ENCODE measurements around the gene NEK6.

The NEK6 gene

GRCh38 chr9:124261736-124262648, 4.2 kb downstream of the NEK6 start:
- no peak for DNase-seq (ENCODE audit: low read depth)

DNA sequence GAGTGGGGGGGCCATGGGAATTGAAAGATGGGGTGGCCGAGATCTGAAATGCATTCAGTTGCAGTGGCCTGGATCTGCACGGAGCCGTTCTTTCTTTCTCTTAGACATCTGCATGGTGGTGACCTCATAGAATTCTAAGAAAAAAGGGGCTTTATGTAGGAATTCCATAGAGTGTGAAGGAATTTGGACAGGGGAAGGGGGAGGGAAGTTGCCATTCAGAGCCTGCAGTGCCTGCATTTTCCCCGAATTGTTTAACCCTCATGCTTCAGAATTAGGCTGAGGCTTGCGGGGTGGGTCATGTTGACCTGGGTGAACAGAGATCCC, 4.9 kb downstream of the NEK6 start:
- DNase-seq (ENCODE audit: low read depth): no peak

DNA sequence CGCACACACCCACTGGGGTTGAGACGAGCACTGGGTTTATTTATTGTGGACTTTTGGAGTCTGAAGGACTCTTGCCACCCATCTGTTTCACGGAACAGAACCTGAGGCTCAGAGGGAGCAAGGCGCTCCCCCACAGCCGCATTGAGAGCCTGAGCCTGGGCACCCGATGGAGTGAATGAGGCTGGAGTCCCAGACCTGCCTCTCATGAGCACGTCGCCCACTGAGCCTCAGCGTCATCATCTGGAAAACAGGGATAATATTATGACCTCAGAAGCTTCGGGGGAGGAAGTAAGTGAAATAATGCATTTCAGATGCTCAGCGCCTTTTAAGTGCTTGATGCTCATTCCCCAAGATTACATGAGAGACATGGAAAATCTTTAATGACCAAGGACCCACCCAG, 5.5 kb downstream of the NEK6 start:
- DNase-seq (ENCODE audit: low read depth): no peak

DNA sequence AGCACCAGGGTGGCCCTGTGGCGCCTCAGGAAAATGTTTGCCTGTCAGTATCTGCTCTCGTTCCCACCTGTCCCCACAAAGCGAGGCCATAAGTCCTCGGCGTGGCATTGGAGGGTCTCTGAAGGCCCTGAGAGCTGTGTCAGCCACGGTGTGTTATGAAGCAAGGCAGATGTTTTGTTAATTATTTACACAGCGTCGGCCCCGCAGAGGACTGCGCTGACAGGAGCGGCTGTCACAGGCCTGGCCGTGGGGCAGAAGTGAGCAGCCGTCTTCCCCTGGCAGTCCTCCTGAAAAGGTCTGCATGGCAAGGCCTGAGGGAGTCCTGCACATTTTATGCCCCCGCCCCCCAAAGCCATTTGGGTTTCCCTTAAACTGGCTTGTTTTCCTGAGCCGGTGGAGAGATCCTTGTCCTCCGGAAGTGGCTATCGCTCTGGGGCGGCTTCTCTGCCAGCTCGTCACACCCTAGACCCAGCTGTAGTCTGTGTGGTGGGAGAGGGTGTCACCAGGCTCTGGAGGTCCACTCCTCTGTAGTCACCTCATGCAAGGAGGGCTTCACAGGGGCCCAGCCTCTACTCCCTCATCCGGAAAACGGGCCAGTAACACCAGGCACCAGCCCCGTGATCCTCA, 6.2 kb downstream of the NEK6 start:
- no peak for DNase-seq (ENCODE audit: low read depth)

GRCh38 chr9:124264823-124265233, 7.1 kb downstream of the NEK6 start:
- peak; percentile 73 for DNase-seq (ENCODE audit: low read depth)

DNA sequence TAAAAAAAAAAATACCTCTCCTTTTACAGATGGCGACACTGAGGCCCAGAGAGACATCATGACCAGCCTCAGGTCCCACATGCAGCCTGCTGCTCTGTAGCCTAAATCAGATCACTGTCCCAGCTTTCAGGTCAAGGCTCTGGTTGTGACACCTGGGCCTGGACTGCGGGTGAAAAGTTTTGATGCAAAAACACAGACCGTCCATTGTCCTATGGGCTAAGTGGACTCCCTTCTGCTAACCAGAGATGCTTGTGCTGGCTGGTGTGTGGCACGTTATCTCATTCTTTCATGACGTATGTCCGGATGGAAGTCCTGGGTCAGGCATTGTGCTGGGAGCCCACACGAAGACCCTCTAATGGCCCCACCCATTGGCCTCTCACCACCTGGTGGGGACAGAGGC, 7.8 kb downstream of the NEK6 start:
- DNase-seq (ENCODE audit: low read depth): no peak

GRCh38 chr9:124266139-124266825, 8.5 kb downstream of the NEK6 start:
- peak; percentile 87 for DNase-seq (ENCODE audit: low read depth)

GRCh38 chr9:124266826-124267201, 9.1 kb downstream of the NEK6 start:
- DNase-seq (ENCODE audit: low read depth): no peak

DNA sequence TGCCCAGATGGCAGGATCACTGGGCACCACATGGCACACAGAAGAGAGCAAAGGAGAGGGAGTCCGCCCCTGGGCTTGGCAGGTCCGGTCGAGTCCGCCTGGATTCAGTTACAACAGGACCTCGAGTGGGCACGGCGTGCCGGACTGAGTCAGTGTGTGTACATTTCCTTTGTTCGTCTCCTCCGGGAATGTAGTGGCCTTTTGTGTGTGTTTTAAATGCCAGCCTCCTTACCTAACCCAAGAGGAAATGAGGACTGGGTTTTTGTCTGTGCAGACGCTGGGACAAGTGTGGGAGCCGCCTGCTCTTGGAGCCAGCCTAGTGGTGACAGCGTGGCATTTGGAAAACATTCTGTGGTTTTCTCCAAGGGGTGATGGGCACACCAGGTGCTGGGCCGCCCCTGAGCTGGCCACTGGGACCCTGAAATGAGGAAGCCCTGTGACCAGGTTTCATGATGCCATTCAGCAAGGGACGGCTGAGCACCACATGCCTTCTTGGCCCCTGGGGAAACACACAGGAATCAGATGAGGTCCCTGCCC, 9.6 kb downstream of the NEK6 start:
- DNase-seq (ENCODE audit: low read depth): peak; percentile 92

GRCh38 chr9:124268248-124268647, 10.5 kb downstream of the NEK6 start:
- DNase-seq (ENCODE audit: low read depth): no peak

DNA sequence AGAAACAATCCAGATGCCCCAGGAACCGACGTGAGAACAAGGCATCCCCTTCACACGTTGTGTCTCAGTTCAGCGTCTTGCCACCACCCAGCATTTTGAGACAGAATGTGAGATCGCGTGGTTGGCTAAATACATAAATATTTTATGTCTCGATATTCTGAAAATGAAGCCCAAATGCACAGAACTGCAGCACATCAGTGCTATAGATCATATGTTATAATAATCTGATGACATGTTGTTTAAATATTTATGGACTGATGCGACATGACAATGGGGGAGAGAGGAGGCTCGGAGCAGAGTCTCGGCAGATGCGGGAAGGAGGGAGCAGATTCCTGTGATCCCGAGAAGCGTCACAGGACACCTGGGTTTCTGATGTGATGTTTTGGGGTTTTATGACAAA, 10.9 kb downstream of the NEK6 start:
- no peak for DNase-seq (ENCODE audit: low read depth)

- no peak for DNase-seq (ENCODE audit: low read depth)
Measured at GRCh38 chr9:124269556-124269955, 11.8 kb downstream of the NEK6 start.

- DNase-seq (ENCODE audit: low read depth): no peak
Measured at GRCh38 chr9:124270504-124271335, 13.0 kb downstream of the NEK6 start.

- no peak for DNase-seq (ENCODE audit: low read depth)
Measured at GRCh38 chr9:124271660-124272059, 13.9 kb downstream of the NEK6 start.

DNA sequence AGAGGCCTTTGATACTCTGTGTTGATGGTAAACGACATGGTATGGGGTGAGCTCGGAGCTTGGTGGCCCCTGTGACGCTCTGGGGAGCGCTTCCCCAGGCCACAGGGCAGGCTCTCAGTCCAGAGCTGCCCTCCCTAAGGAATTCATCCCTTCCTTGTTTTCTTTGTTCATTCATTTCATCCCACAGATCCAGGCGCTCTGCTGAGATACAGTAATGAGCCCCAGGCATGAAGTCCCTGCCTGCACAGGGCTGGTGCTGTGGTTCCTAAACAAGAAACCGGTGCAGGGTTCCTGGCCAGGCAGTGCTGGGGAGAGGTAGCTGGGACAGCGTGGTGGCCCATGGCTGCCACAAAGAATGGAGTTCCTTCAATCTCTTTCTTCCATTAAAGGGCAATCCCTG, 14.4 kb downstream of the NEK6 start:
- DNase-seq (ENCODE audit: low read depth): no peak

DNA sequence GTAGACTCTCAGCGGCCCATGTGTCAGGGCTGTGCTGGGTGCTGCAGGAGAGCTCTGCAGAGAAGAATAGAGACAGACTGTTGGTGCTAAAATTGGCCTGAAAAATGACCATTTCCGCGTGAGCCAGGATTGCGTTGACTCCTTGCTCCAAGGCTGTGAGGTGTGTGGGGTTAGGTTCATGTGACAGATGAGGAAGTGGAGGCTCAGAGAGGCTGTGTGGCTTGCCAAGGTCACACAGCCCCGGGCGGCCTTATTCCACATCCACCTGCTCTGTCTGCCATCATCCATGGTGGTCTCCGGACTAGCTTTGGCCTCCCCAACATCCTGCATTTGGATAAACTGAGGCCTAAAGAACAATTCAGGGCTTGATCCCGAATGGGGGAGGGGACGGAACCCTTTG, 15.2 kb downstream of the NEK6 start:
- DNase-seq (ENCODE audit: low read depth): no peak

GRCh38 chr9:124273427-124274160, 15.8 kb downstream of the NEK6 start:
- no peak for DNase-seq (ENCODE audit: low read depth)

DNA sequence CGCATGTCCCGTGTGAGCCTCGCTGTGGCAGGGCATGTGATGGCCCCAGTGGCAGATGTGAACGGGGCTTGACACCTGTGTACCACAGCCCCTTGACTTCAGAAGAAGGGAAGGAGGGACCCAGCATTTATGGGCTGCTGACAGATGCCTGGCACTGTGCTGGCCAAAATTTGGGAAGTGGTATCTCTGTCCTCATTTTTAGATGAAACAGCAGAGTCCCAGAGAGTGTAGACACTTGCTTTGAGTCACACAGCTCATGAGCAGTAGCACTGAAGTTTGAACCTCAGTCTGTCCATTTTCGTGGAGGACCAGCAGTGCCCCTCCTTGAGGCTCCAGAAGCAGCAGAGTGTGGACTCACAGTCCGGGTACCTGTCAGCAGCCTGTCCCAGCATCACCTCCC, 16.5 kb downstream of the NEK6 start:
- no peak for DNase-seq (ENCODE audit: low read depth)

GRCh38 chr9:124274738-124275137, 17.0 kb downstream of the NEK6 start:
- no peak for DNase-seq (ENCODE audit: low read depth)

DNA sequence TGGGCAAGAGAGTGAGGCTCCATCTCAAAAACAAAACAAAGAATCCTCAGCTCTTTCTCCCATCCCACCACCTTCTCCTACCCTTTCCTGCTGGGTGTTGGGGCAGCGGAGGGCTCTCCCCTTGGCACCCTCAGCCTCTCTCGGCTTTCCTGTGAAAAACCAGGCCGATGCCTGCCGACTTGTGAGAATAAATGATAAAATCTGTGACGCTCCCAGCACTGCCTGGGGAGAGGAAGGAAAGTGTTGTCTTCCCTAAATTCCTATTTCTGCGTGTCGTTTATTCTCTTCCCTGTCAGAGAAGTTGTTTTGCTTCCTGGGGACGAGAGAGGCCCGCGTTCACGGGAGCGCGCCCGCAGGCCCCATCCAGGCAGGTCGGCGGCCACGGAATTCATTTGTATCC, 19.7 kb downstream of the NEK6 start:
- no peak for DNase-seq (ENCODE audit: low read depth)

GRCh38 chr9:124278054-124278540, 20.3 kb downstream of the NEK6 start:
- no peak for DNase-seq (ENCODE audit: low read depth)

Measured in ELR (cell line).